WTC11 (cell line): ENCODE measurements around the gene NRG3.

Source experiments
- EMX1 ChIP-seq: fragments of 250-450 bp; sonication (Bioruptor Pico); IDR thresholded peaks from 2 replicates; pipeline ENCODE4 v1.8.0; 2021; ENCODE audit warnings: mild to moderate bottlenecking
- GABPB1 ChIP-seq: sonication (generic); formaldehyde crosslinking; IDR thresholded peaks from 2 replicates; pipeline ENCODE4 v1.8.1; 2023; ENCODE audit warnings: mild to moderate bottlenecking, missing genetic modification reagents
- RELA ChIP-seq: sonication (generic); formaldehyde crosslinking; IDR thresholded peaks from 2 replicates; pipeline ENCODE4 v1.8.1; 2022; ENCODE audit warnings: missing genetic modification reagents, mild to moderate bottlenecking, borderline replicate concordance
- SP1 ChIP-seq: sonication (generic); formaldehyde crosslinking; conservative IDR thresholded peaks from 2 replicates; pipeline ENCODE4 v1.8.1; 2022; ENCODE audit warnings: missing genetic modification reagents
- ZNF121 ChIP-seq: sonication (generic); formaldehyde crosslinking; IDR thresholded peaks from 2 replicates; pipeline ENCODE4 v1.8.0; 2023; ENCODE audit warnings: missing genetic modification reagents
- ZNF423 ChIP-seq: fragments of 250-450 bp; sonication (Bioruptor Pico); IDR thresholded peaks from 2 replicates; pipeline ENCODE4 v2.1.2; 2022; ENCODE audit warnings: mild to moderate bottlenecking, moderate library complexity
- TF ChIP-seq, protein P1 (sequence below): sonication (generic); formaldehyde crosslinking; IDR thresholded peaks from 2 replicates; pipeline ENCODE4 v1.8.0; 2022; ENCODE audit warnings: mild to moderate bottlenecking, missing genetic modification reagents
- TF ChIP-seq, protein P2 (sequence below): fragments of 200-600 bp; IDR thresholded peaks from 2 replicates; pipeline ENCODE4 v1.8.0; 2022; ENCODE audit warnings: antibody characterized with exemption
- TF ChIP-seq, protein P3 (sequence below): sonication (generic); formaldehyde crosslinking; IDR thresholded peaks from 2 replicates; pipeline ENCODE4 v1.8.0; 2022; ENCODE audit warnings: mild to moderate bottlenecking, missing genetic modification reagents
- TF ChIP-seq, protein P4 (sequence below): sonication (generic); formaldehyde crosslinking; conservative IDR thresholded peaks from 2 replicates; pipeline ENCODE4 v1.8.1; 2023; ENCODE audit warnings: mild to moderate bottlenecking, low read depth, missing genetic modification reagents, moderate library complexity
- TF ChIP-seq, protein P5 (sequence below): sonication (generic); formaldehyde crosslinking; IDR thresholded peaks from 2 replicates; pipeline ENCODE4 v1.8.0; 2022; ENCODE audit warnings: mild to moderate bottlenecking, missing genetic modification reagents
- TF ChIP-seq, protein P6 (sequence below): sonication (generic); formaldehyde crosslinking; IDR thresholded peaks from 2 replicates; pipeline ENCODE4 v1.8.1; 2023; ENCODE audit warnings: mild to moderate bottlenecking, missing genetic modification reagents, moderate library complexity

DNA sequence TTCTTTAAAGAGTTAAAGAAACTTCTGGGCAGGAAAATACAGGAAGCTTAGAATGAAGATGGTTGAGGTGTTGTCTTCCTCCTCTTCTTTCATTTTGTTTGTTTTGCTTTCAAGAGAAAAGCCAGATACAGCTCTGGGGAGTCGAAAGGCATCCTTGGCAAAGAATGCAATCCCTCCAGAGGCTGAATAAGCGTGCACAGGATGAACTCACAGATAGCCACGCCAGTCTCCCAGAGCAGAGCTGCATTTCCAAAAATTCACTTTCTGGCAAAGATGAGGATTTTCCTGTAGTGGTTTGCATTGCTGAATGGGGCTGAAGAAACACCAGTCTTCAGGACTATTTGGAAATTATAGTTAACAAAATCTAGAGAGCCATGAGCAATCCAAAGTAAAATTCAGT is 336.4 kb downstream of the NRG3 start:
- TF ChIP-seq, protein P1, sequence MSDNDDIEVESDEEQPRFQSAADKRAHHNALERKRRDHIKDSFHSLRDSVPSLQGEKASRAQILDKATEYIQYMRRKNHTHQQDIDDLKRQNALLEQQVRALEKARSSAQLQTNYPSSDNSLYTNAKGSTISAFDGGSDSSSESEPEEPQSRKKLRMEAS, result no peak
- TF ChIP-seq, protein P2, sequence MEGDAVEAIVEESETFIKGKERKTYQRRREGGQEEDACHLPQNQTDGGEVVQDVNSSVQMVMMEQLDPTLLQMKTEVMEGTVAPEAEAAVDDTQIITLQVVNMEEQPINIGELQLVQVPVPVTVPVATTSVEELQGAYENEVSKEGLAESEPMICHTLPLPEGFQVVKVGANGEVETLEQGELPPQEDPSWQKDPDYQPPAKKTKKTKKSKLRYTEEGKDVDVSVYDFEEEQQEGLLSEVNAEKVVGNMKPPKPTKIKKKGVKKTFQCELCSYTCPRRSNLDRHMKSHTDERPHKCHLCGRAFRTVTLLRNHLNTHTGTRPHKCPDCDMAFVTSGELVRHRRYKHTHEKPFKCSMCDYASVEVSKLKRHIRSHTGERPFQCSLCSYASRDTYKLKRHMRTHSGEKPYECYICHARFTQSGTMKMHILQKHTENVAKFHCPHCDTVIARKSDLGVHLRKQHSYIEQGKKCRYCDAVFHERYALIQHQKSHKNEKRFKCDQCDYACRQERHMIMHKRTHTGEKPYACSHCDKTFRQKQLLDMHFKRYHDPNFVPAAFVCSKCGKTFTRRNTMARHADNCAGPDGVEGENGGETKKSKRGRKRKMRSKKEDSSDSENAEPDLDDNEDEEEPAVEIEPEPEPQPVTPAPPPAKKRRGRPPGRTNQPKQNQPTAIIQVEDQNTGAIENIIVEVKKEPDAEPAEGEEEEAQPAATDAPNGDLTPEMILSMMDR, result no peak
- no peak for TF ChIP-seq ZNF423 (CRISPR knock-in tag)
- no peak for TF ChIP-seq SP1 (CRISPR knock-in tag)
- TF ChIP-seq EMX1 (CRISPR knock-in tag), result no peak
- TF ChIP-seq, protein P3, sequence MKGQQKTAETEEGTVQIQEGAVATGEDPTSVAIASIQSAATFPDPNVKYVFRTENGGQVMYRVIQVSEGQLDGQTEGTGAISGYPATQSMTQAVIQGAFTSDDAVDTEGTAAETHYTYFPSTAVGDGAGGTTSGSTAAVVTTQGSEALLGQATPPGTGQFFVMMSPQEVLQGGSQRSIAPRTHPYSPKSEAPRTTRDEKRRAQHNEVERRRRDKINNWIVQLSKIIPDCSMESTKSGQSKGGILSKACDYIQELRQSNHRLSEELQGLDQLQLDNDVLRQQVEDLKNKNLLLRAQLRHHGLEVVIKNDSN (CRISPR knock-in tag), result no peak
- TF ChIP-seq, protein P4, sequence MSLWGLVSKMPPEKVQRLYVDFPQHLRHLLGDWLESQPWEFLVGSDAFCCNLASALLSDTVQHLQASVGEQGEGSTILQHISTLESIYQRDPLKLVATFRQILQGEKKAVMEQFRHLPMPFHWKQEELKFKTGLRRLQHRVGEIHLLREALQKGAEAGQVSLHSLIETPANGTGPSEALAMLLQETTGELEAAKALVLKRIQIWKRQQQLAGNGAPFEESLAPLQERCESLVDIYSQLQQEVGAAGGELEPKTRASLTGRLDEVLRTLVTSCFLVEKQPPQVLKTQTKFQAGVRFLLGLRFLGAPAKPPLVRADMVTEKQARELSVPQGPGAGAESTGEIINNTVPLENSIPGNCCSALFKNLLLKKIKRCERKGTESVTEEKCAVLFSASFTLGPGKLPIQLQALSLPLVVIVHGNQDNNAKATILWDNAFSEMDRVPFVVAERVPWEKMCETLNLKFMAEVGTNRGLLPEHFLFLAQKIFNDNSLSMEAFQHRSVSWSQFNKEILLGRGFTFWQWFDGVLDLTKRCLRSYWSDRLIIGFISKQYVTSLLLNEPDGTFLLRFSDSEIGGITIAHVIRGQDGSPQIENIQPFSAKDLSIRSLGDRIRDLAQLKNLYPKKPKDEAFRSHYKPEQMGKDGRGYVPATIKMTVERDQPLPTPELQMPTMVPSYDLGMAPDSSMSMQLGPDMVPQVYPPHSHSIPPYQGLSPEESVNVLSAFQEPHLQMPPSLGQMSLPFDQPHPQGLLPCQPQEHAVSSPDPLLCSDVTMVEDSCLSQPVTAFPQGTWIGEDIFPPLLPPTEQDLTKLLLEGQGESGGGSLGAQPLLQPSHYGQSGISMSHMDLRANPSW (CRISPR knock-in tag), result no peak
- no peak for TF ChIP-seq ZNF121
- no peak for TF ChIP-seq RELA (CRISPR knock-in tag)
- TF ChIP-seq, protein P5, sequence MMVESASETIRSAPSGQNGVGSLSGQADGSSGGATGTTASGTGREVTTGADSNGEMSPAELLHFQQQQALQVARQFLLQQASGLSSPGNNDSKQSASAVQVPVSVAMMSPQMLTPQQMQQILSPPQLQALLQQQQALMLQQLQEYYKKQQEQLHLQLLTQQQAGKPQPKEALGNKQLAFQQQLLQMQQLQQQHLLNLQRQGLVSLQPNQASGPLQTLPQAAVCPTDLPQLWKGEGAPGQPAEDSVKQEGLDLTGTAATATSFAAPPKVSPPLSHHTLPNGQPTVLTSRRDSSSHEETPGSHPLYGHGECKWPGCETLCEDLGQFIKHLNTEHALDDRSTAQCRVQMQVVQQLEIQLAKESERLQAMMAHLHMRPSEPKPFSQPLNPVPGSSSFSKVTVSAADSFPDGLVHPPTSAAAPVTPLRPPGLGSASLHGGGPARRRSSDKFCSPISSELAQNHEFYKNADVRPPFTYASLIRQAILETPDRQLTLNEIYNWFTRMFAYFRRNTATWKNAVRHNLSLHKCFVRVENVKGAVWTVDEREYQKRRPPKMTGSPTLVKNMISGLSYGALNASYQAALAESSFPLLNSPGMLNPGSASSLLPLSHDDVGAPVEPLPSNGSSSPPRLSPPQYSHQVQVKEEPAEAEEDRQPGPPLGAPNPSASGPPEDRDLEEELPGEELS (CRISPR knock-in tag), result no peak
- no peak for TF ChIP-seq GABPB1 (CRISPR knock-in tag)
- TF ChIP-seq, protein P6, sequence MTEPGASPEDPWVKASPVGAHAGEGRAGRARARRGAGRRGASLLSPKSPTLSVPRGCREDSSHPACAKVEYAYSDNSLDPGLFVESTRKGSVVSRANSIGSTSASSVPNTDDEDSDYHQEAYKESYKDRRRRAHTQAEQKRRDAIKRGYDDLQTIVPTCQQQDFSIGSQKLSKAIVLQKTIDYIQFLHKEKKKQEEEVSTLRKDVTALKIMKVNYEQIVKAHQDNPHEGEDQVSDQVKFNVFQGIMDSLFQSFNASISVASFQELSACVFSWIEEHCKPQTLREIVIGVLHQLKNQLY (CRISPR knock-in tag), result no peak
